B cell (primary cell): ENCODE data around the gene S100A13.

Experiments
- CTCF ChIP-seq: fragments of 200-600 bp; IDR thresholded peaks from one replicate; pipeline ENCODE4 v1.8.0; 2022; ENCODE audit warnings: antibody characterized with exemption, mild to moderate bottlenecking
- EZH2 ChIP-seq: IDR thresholded peaks from 2 replicates; pipeline ENCODE4 v1.6.1; 2012; ENCODE audit warnings: borderline replicate concordance, low read depth, mild to moderate bottlenecking, moderate library complexity, low read length; ENCODE audit not compliant: insufficient read depth, poor library complexity, severe bottlenecking

- no peak for TF ChIP-seq CTCF
- TF ChIP-seq EZH2: no peak
Observed at GRCh38 chr1:153661111-153661708, 33.9 kb upstream of the S100A13 start.
